C4-2B (cell line): ENCODE results near the gene USE1.

ENCODE experiments used
- CTCF ChIP-seq: fragments of 450-650 bp; conservative IDR thresholded peaks from 2 replicates; pipeline ENCODE4 v1.5.1; 2017; ENCODE audit warnings: mild to moderate bottlenecking
- ZFX ChIP-seq: fragments of 450-650 bp; IDR thresholded peaks from 2 replicates; pipeline ENCODE4 v1.6.1; 2017

DNA sequence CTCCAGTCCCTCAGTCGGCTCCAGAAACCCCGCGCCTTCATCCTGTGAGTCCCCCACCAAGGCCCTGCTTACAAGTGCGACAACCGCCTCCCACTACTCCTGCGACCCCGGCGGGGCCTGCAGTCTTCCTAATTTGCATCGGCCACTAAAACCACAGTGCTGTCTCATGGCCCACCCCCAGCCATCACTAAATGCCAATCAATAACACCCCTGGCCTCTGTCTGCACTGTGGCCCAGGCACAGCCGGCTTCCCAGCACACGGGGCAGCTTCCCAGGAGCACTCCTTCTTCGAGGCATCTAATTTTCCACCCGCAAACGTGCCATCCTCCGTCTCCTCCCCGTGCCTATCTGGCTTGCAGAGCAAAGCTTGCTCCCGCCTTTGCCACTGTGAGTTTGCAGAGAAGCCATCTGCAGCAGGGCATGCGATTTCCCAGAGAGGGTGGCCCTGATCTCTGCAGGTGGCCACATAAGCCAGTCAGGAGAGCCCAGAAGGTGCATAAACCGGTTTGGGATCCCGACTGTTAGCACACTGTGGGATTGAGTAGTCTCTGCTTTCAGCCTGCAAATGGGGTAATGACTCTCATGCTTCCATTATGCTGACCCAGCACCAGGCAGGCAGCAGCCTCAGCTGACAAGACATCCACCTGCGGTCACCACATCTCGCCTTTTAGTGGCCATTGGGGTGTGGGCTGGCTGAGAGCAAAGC, 34.0 kb upstream of the USE1 start:
- TF ChIP-seq CTCF (no peak), ZFX (no peak)
